Measurements from ENCODE around the gene BFAR. TPM values are rescaled to one million over a fixed set of nuclear protein-coding genes. Genes with fewer than 3 reads are reported as not detected.
A peak's percentile ranks its signal among the peaks of the same experiment; 100 is the strongest.

The BFAR gene
- total and polyA plus RNA-seq, 2 donors (not counting 1 experiment from before 2014, with no cell fraction given) = 78.4 to 85.6 TPM

- peaks cover 3% of the 10 kb centered on the region for H3K36me3 ChIP-seq (ENCODE audit: control insufficient read depth, insufficient read depth, low read length)
- H3K9me3 ChIP-seq (ENCODE audit: control insufficient read depth, insufficient read depth, low read depth, low read length) = no peaks in the 10 kb centered on the region
- TF ChIP-seq CTCF (conservative IDR thresholded peaks at IDR 0.05 in 1 of 2, IDR thresholded peaks at IDR 0.05 in 1 of 2; ENCODE audit: low read depth in 1 of 2, low read length in 2 of 2) (no peak), EZH2 (IDR thresholded peaks at IDR 0.05; ENCODE audit: low read length, missing control alignments) (no peak)
- H3K27me3 ChIP-seq (ENCODE audit: control insufficient read depth, insufficient read depth, low read length) = no peaks in the 10 kb centered on the region
- no peak overlapping the region for H3K27ac ChIP-seq (ENCODE audit: insufficient read depth, low read length)
- H3K9ac ChIP-seq (ENCODE audit: insufficient read depth, low read length) = no peak overlapping the region
- no peak for DNase-seq (ENCODE audit: low read depth in 2 of 2)
- H2AFZ ChIP-seq (ENCODE audit: low read length) = no peak overlapping the region
- no peaks in the 10 kb centered on the region for H3K4me1 ChIP-seq (ENCODE audit: control insufficient read depth, extremely low read depth, insufficient read depth, low read length)
- no peaks in the 10 kb centered on the region for H3K79me2 ChIP-seq (ENCODE audit: control insufficient read depth, insufficient read depth, low read length)
- H3K4me2 ChIP-seq (ENCODE audit: extremely low read depth, insufficient read depth, low read length) = no peak overlapping the region
- H3K4me3 ChIP-seq (replicated peaks in 1 of 4; ENCODE audit: control extremely low read depth in 1 of 4, insufficient read depth in 1 of 4, low read depth in 3 of 4, low read length in 4 of 4) = no peak overlapping the region
- no peaks in the 10 kb centered on the region for H4K20me1 ChIP-seq (ENCODE audit: control insufficient read depth, extremely low read depth, insufficient read depth, low read length)
Measured at GRCh38 chr16:14586637-14587305, 46.0 kb upstream of the BFAR start.

- Histone ChIP-seq H3K79me2 (ENCODE audit: control insufficient read depth, insufficient read depth, low read length) (no peaks in the 10 kb centered on the region), H3K4me2 (ENCODE audit: extremely low read depth, insufficient read depth, low read length) (no peak overlapping the region), H3K27me3 (ENCODE audit: control insufficient read depth, insufficient read depth, low read length) (no peaks in the 10 kb centered on the region), H3K36me3 (ENCODE audit: control insufficient read depth, insufficient read depth, low read length) (peaks cover 7% of the 10 kb centered on the region), H3K4me1 (ENCODE audit: control insufficient read depth, extremely low read depth, insufficient read depth, low read length) (no peaks in the 10 kb centered on the region), H2AFZ (ENCODE audit: low read length) (no peak overlapping the region), H3K9ac (ENCODE audit: insufficient read depth, low read length) (no peak overlapping the region), H3K27ac (ENCODE audit: insufficient read depth, low read length) (no peak overlapping the region), H3K4me3 (replicated peaks in 1 of 4; ENCODE audit: control extremely low read depth in 1 of 4, insufficient read depth in 1 of 4, low read depth in 3 of 4, low read length in 4 of 4) (no peak overlapping the region), H4K20me1 (ENCODE audit: control insufficient read depth, extremely low read depth, insufficient read depth, low read length) (no peaks in the 10 kb centered on the region), H3K9me3 (ENCODE audit: control insufficient read depth, insufficient read depth, low read depth, low read length) (no peaks in the 10 kb centered on the region)
- DNase-seq (ENCODE audit: low read depth in 2 of 2) = peak; percentile 29 to 42
- TF ChIP-seq EZH2 (IDR thresholded peaks at IDR 0.05; ENCODE audit: low read length, missing control alignments) (no peak), CTCF (conservative IDR thresholded peaks at IDR 0.05 in 1 of 2, IDR thresholded peaks at IDR 0.05 in 1 of 2; ENCODE audit: low read depth in 1 of 2, low read length in 2 of 2) (peak; percentile 23 to 41)
Measured at GRCh38 chr16:14600164-14600563, 32.6 kb upstream of the BFAR start.

DNA sequence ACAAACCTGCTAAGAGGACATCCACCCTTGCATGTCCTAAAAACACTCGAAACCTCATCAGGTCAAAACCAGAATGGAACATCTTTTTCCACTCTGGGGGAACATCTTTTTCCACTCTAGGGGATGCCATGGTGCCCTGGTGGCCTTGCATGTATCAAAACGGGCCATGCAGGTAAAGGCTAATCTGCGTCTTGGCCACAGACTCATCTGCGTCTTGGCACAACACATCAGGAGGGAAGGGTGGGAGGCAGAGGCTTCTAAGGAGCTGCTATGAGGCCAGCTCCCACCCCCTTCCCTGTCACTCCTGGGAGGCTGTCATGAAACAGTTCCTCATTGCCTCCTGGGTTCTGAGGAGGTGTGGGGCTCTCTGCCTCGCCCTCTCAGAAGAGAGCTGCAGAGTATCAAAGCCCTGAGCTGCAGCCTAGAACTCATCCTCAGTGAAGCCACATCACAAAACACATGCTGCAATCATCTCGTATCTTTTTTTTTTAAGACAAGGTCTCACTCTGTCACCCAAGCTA is 30.2 kb upstream of the BFAR start:
- Histone ChIP-seq H3K4me3 (replicated peaks in 1 of 4; ENCODE audit: control extremely low read depth in 1 of 4, insufficient read depth in 1 of 4, low read depth in 3 of 4, low read length in 4 of 4) (no peak overlapping the region), H3K79me2 (ENCODE audit: control insufficient read depth, insufficient read depth, low read length) (no peaks in the 10 kb centered on the region), H3K27me3 (ENCODE audit: control insufficient read depth, insufficient read depth, low read length) (no peaks in the 10 kb centered on the region), H2AFZ (ENCODE audit: low read length) (no peak overlapping the region), H3K27ac (ENCODE audit: insufficient read depth, low read length) (no peak overlapping the region), H3K4me1 (ENCODE audit: control insufficient read depth, extremely low read depth, insufficient read depth, low read length) (no peaks in the 10 kb centered on the region), H3K4me2 (ENCODE audit: extremely low read depth, insufficient read depth, low read length) (no peak overlapping the region), H3K9ac (ENCODE audit: insufficient read depth, low read length) (no peak overlapping the region), H4K20me1 (ENCODE audit: control insufficient read depth, extremely low read depth, insufficient read depth, low read length) (no peaks in the 10 kb centered on the region), H3K9me3 (ENCODE audit: control insufficient read depth, insufficient read depth, low read depth, low read length) (no peaks in the 10 kb centered on the region), H3K36me3 (ENCODE audit: control insufficient read depth, insufficient read depth, low read length) (peaks cover 7% of the 10 kb centered on the region)
- TF ChIP-seq EZH2 (IDR thresholded peaks at IDR 0.05; ENCODE audit: low read length, missing control alignments) = no peak
- no peak for TF ChIP-seq CTCF (conservative IDR thresholded peaks at IDR 0.05 in 1 of 2, IDR thresholded peaks at IDR 0.05 in 1 of 2; ENCODE audit: low read depth in 1 of 2, low read length in 2 of 2)
- DNase-seq (ENCODE audit: low read depth in 2 of 2) = no peak

All from fibroblast of lung (primary cell).